Psoas muscle (tissue), 8 donors: ENCODE data around the gene CCSER2. TPM values are rescaled to one million over a fixed set of nuclear protein-coding genes. Genes with fewer than 3 reads are reported as not detected.

Source experiments
- ATAC-seq, 4 donors: fragments of 200-7000 bp; cut with Tn5 transposase; one replicate each; pipeline ENCODE4 v1.9.1; 2020; ENCODE audit warnings: moderate library complexity in 3 of 4, mild to moderate bottlenecking in 2 of 4
- DNase-seq, 2 donors: peaks; one replicate each; pipeline ENCODE4 v3.0.0-alpha.2; 2020
- H3K27ac ChIP-seq: fragments of 200-600 bp; one replicate; pipeline ENCODE4 v1.8.0; 2022
- H3K27me3 ChIP-seq, 3 donors: fragments of 200-600 bp in 1 of 3; one replicate each; pipeline versions ENCODE4 v1.6.1 to v1.8.0; 2013 to 2022; ENCODE audit warnings: low read length in 2 of 3, mild to moderate bottlenecking in 2 of 3, moderate library complexity in 1 of 3; ENCODE audit not compliant: insufficient read depth in 3 of 3
- H3K36me3 ChIP-seq, 2 donors: fragments of 200-600 bp in 1 of 2; one replicate each; pipeline versions ENCODE4 v1.6.1 to v1.8.0; 2013 to 2022; ENCODE audit warnings: low read depth in 1 of 2, mild to moderate bottlenecking in 1 of 2, moderate library complexity in 1 of 2; ENCODE audit not compliant: insufficient read depth in 1 of 2
- H3K4me1 ChIP-seq: fragments of 200-600 bp; one replicate; pipeline ENCODE4 v1.8.0; 2022
- H3K4me3 ChIP-seq: fragments of 200-600 bp; one replicate; pipeline ENCODE4 v1.8.0; 2022; ENCODE audit warnings: mild to moderate bottlenecking
- H3K9me3 ChIP-seq: fragments of 200-600 bp; one replicate; pipeline ENCODE4 v1.8.0; 2022
- WGBS, 3 donors: extraction: QIAGEN DNeasy Blood & Tissue Kit; methylation state at CpG; one replicate each; pipeline versions ENCODE4 v1.1.6 to v1.1.7; 2013; 5-methylcytosine and 5-hydroxymethylcytosine counted together
- intact Hi-C, 2 donors: fragments of 100-400 bp; cut with DNase I; formaldehyde crosslinking; loops; one replicate each; pipeline versions ENCODE4 v1.11.0 to v1.14.2; 2022
- polyA plus RNA-seq, 3 donors: library from polyadenylated mRNA; stranded (reverse); fragments of 200-250 nt; gene quantifications; one replicate each; pipeline ENCODE4 v1.2.3, GENCODE V29; 2013
- total RNA-seq, 4 donors: library from RNA; stranded (reverse); fragmentation: NEBNext Ultra II Directional in 2 of 4; extraction: Animal tissue kit (Norgen Biotek cat#: 25700) in 2 of 4; gene quantifications; one replicate each; pipeline versions ENCODE4 v1.2.1 to v1.2.4, GENCODE V29; 2021 to 2023
- TF ChIP-seq, protein P1 (sequence below): fragments of 200-600 bp; IDR thresholded peaks from one replicate; pipeline ENCODE4 v1.8.0; 2022; ENCODE audit warnings: antibody characterized with exemption
- donor health status: healthy with polysubstance abuse.
- donor health status: DM: no; HTN: no; CAD: no; lungs with moderate emphysema.
- donor health status: Bipolar disorder and iron deficiency.
- donor health status: healthy.
- donor health status: DM: yes; HTN: yes; CAD: no.
- donor health status: DM: no; HTN: no; CAD: no.
- donor health status: DM: no; HTN: no; CAD: no.
- donor health status: DM: yes; HTN: yes; CAD: no.

The CCSER2 gene
- total and polyA plus RNA-seq, 7 donors = 12.5 to 122 (median 65.7) TPM

DNA sequence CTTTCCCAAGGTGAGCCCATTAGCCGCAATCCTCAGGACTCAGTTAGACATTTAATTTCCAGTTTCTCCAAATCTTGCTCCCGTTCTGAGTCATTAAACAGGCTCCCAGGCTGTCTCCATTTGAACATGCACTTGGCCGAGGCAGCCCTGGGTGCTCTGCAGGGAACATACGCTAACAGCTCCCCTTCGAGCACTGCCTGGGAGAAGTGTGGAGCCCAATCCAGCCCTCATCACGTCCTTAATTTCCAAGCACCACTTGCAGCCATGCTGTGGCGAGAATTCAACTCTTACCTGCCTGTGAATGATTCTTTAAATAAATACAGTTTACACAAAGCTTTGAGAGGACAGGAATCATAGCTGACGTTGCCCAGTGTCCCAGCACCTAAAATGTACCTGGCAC is 218.2 kb downstream of the CCSER2 start:
- H3K27ac ChIP-seq = no peak overlapping the region
- WGBS, 3 donors = 85 to 91% (median 86%) methylated on average over 8 of the region's 8 CpGs

DNA sequence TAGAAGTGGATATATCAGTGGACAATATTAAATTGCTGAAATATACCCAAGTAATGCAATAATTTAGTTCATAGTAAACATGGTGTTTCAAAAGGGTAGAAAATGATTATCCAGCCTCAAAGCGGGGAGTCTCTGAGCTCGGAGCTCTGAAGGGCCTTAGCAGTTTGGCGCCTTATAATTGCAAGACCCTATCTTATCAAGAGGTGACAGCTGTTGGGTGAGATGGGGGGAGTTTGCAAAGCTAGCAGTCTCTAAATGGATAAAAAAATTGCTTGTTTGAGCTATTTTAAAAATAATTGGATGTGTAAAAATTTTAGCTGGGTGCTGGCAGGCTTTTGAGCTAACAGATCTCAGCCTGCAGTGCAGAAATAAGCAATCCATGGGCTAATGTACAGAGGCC is 219.2 kb downstream of the CCSER2 start:
- WGBS, 3 donors = 81 to 85% (median 85%) methylated on average over 3 of the region's 3 CpGs
- no peaks in the 10 kb centered on the region for H3K4me1 ChIP-seq
- intact Hi-C loops = no loop called here
- TF ChIP-seq, protein P1, sequence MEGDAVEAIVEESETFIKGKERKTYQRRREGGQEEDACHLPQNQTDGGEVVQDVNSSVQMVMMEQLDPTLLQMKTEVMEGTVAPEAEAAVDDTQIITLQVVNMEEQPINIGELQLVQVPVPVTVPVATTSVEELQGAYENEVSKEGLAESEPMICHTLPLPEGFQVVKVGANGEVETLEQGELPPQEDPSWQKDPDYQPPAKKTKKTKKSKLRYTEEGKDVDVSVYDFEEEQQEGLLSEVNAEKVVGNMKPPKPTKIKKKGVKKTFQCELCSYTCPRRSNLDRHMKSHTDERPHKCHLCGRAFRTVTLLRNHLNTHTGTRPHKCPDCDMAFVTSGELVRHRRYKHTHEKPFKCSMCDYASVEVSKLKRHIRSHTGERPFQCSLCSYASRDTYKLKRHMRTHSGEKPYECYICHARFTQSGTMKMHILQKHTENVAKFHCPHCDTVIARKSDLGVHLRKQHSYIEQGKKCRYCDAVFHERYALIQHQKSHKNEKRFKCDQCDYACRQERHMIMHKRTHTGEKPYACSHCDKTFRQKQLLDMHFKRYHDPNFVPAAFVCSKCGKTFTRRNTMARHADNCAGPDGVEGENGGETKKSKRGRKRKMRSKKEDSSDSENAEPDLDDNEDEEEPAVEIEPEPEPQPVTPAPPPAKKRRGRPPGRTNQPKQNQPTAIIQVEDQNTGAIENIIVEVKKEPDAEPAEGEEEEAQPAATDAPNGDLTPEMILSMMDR = no peak
- H3K9me3 ChIP-seq = no peaks in the 10 kb centered on the region
- H3K36me3 ChIP-seq = no peaks in the 10 kb centered on the region
- H3K4me3 ChIP-seq = no peak overlapping the region
- no peak for ATAC-seq
- H3K27ac ChIP-seq = no peak overlapping the region
- peaks cover 0 to 1% (median 0%) of the 10 kb centered on the region in 3 donors for H3K27me3 ChIP-seq
- no peak for DNase-seq

More for the DNA sequence above, 218.2 kb downstream of the CCSER2 start:
- DNase-seq (no peak), ATAC-seq (no peak)
- intact Hi-C loops = no loop called here
- TF ChIP-seq, protein P1 = no peak
- Histone ChIP-seq H3K36me3 (no peaks in the 10 kb centered on the region), H3K4me1 (no peaks in the 10 kb centered on the region), H3K9me3 (no peaks in the 10 kb centered on the region), H3K4me3 (no peak overlapping the region), H3K27me3 (peaks cover 0 to 1% (median 0%) of the 10 kb centered on the region in 3 donors)

GRCh38 chr10:84548869-84549268 is 220.5 kb downstream of the CCSER2 start:
- peaks cover 0 to 1% (median 0%) of the 10 kb centered on the region in 3 donors for H3K27me3 ChIP-seq
- 47 to 57% (median 47%) methylated on average over 5 of the region's 5 CpGs for WGBS, 3 donors
- H3K4me1 ChIP-seq = no peaks in the 10 kb centered on the region
- no peak for DNase-seq
- intact Hi-C loops = no loop called here
- TF ChIP-seq, protein P1 = peak; percentile 5
- no peak for ATAC-seq
- H3K9me3 ChIP-seq = no peaks in the 10 kb centered on the region
- H3K36me3 ChIP-seq = no peaks in the 10 kb centered on the region
- no peak overlapping the region for H3K4me3 ChIP-seq
- H3K27ac ChIP-seq = no peak overlapping the region

DNA sequence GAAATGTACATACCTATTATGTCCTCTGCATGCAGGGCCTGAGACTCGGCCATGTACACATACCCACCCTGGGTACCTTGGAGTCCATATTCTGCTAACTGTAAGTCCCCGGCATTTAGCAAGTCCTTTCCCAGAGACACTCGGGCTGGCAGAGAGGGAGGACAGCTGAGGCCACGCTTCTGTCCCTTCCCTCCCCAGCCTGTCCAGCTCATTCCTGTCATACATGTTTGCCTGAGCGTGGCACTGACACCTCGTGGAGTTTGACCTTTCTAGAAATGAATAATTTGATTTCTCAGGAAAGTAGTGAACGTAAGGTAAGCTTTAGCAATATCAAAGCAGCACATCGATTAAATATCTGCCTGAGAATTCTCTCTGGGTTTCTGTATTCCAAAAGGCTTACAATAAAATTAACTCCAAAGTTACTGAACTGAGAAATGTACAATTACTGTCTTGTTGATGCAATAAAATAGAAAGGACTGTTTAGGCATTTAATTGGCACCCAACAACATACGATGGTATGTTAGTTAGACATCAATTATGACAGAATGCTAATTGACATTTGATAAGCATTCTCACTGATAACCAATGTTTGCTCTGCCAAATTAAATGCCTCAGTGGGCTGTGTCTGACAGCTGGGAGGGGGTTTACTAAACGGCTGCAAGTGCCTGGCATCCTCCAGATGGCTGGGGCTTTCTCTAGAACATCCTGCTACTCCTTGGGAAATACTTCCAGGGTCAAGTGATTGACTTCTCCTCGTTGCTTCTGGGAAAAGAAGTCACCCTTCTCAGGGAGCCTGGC is 221.2 kb downstream of the CCSER2 start:
- Histone ChIP-seq H3K27me3 (peaks cover 0 to 1% (median 0%) of the 10 kb centered on the region in 3 donors), H3K4me1 (no peaks in the 10 kb centered on the region), H3K27ac (no peak overlapping the region), H3K36me3 (no peaks in the 10 kb centered on the region), H3K9me3 (no peaks in the 10 kb centered on the region), H3K4me3 (no peak overlapping the region)
- no peak for DNase-seq
- WGBS, 3 donors = 27 to 33% (median 29%) methylated on average over 11 of the region's 11 CpGs
- TF ChIP-seq, protein P1 = no peak
- ATAC-seq = no peak
- intact Hi-C loops = no loop called here
